A549 (cell line): ENCODE results near the gene MMS19. TPM values are rescaled to one million over a fixed set of nuclear protein-coding genes. Genes with fewer than 3 reads are reported as not detected.

ENCODE experiments used
- ATAC-seq, 2 experiments: fragments of 200-7000 bp in 1 of 2; fragments of >200 bp in 1 of 2; cut with Nextera tagmentation in 1 of 2; cut with Tn5 transposase in 1 of 2; 3 replicates each; pipeline versions ENCODE4 v1.8.0 to v1.9.1; 2018 to 2020; ENCODE audit warnings: mild to moderate bottlenecking in 1 of 2, moderate library complexity in 1 of 2
- CTCF ChIA-PET: fragments of 300-600 bp; sonication (Branson Sonifier 250); formaldehyde crosslinking; extraction: SDS; loops from one replicate; lab custom pipeline; 2021; ENCODE audit warnings: antibody characterized with exemption, inconsistent platforms; lab: Yijun Ruan, JAX
- POLR2A ChIA-PET: fragments of 350-600 bp; formaldehyde crosslinking; extraction: SDS; loops from one replicate; lab custom pipeline; 2021; ENCODE audit warnings: antibody characterized with exemption, inconsistent platforms; lab: Yijun Ruan, JAX
- DNase-seq, 2 experiments: peaks; one replicate each; pipeline versions ENCODE4 v3.0.0 to v3.0.0-alpha.2; 2011 to 2016; ENCODE audit warnings: low read depth in 1 of 2, low spot score in 1 of 2
- FAIRE-seq: peaks from 2 replicates; lab custom pipeline; 2011; peaks lifted over from hg19 to GRCh38; lab: Jason Lieb, UNC
- H3K27ac ChIP-seq, 2 experiments: fragments of >200 bp; sonication (Bioruptor Twin); formaldehyde crosslinking; 3 replicates each; pipeline ENCODE4 v1.5.1; 2016 to 2017
- H3K4me1 ChIP-seq: fragments of >200 bp; sonication (Bioruptor Twin); formaldehyde crosslinking; 3 replicates; pipeline ENCODE4 v1.6.1; 2016
- H3K4me2 ChIP-seq: fragments of >200 bp; sonication (Bioruptor Twin); formaldehyde crosslinking; 3 replicates; pipeline ENCODE4 v1.6.1; 2016
- H3K4me3 ChIP-seq: fragments of >200 bp; sonication (Bioruptor Twin); formaldehyde crosslinking; 3 replicates; pipeline ENCODE4 v1.5.1; 2016
- H3K9me3 ChIP-seq: fragments of >200 bp; sonication (Bioruptor Twin); formaldehyde crosslinking; 3 replicates; pipeline ENCODE4 v1.6.1; 2016
- BHLHE40 ChIP-seq: IDR thresholded peaks from 2 replicates; pipeline ENCODE4 v1.6.1; 2012; ENCODE audit warnings: low read depth, low read length, inconsistent platforms
- CHD2 ChIP-seq: fragments of 150-350 bp; IDR thresholded peaks from 2 replicates; pipeline ENCODE4 v1.6.1; 2014; ENCODE audit warnings: low read length; ENCODE audit not compliant: partially characterized antibody
- EHMT2 ChIP-seq: fragments of 200-600 bp; sonication (generic); IDR thresholded peaks from 2 replicates; pipeline ENCODE4 v1.6.1; 2016; ENCODE audit warnings: antibody characterized with exemption, low read depth, mild to moderate bottlenecking, moderate library complexity
- EP300 ChIP-seq, 2 experiments: fragments of >200 bp; sonication (Bioruptor Twin); formaldehyde crosslinking; IDR thresholded peaks; 2 replicates in 1 of 2; 3 replicates in 1 of 2; pipeline ENCODE4 v1.6.1; 2016 to 2017
- ESRRA ChIP-seq: fragments of 150-350 bp; IDR thresholded peaks from 2 replicates; pipeline ENCODE4 v1.6.1; 2014; ENCODE audit warnings: mild to moderate bottlenecking, low read length, borderline replicate concordance
- FOSL2 ChIP-seq, 2 experiments: fragments of 450-650 bp in 1 of 2; fragments of >200 bp in 1 of 2; sonication (Bioruptor Twin) in 1 of 2; formaldehyde crosslinking; IDR thresholded peaks; 2 replicates each; pipeline versions ENCODE4 v1.5.0 to v1.6.1; 2016 to 2020; ENCODE audit warnings: mild to moderate bottlenecking in 1 of 2, moderate library complexity in 1 of 2
- HOXA7 ChIP-seq: fragments of 250-450 bp; sonication (Bioruptor Pico); IDR thresholded peaks from 2 replicates; pipeline ENCODE4 v1.5.0; 2020; ENCODE audit warnings: mild to moderate bottlenecking, moderate library complexity
- HOXB13 ChIP-seq: fragments of 250-450 bp; sonication (Bioruptor Pico); IDR thresholded peaks from 2 replicates; pipeline ENCODE4 v1.5.0; 2020; ENCODE audit warnings: low read depth, mild to moderate bottlenecking, moderate library complexity
- JUN ChIP-seq, 2 experiments: fragments of >200 bp; sonication (Bioruptor Twin); formaldehyde crosslinking; IDR thresholded peaks; 2 replicates in 1 of 2; 3 replicates in 1 of 2; pipeline ENCODE4 v1.6.1; 2016 to 2017
- JUNB ChIP-seq: fragments of >200 bp; sonication (Bioruptor Twin); formaldehyde crosslinking; IDR thresholded peaks from 2 replicates; pipeline ENCODE4 v1.6.1; 2016
- KDM5A ChIP-seq: fragments of 200-600 bp; sonication (generic); IDR thresholded peaks from 2 replicates; pipeline ENCODE4 v1.6.1; 2016; ENCODE audit warnings: antibody characterized with exemption, mild to moderate bottlenecking
- MAFK ChIP-seq: fragments of 450-650 bp; IDR thresholded peaks from 2 replicates; pipeline ENCODE4 v1.6.1; 2014; ENCODE audit not compliant: partially characterized antibody
- MAZ ChIP-seq: fragments of 150-350 bp; IDR thresholded peaks from 2 replicates; pipeline ENCODE4 v1.6.1; 2014; ENCODE audit warnings: antibody characterized with exemption, low read depth, low read length, borderline replicate concordance
- NFE2L2 ChIP-seq: fragments of 150-350 bp; conservative IDR thresholded peaks from 2 replicates; pipeline ENCODE4 v1.6.1; 2014; ENCODE audit warnings: low read length
- POLR2A ChIP-seq: IDR thresholded peaks from 2 replicates; pipeline ENCODE4 v1.6.1; 2012; ENCODE audit warnings: mild to moderate bottlenecking, low read length
- POLR2AphosphoS2 ChIP-seq: conservative IDR thresholded peaks from 2 replicates; pipeline ENCODE4 v1.6.1; 2012; ENCODE audit warnings: low read length, improper control_type of control experiment, inconsistent platforms
- RNF2 ChIP-seq: fragments of 200-600 bp; sonication (generic); IDR thresholded peaks from 2 replicates; pipeline ENCODE4 v1.6.1; 2016; ENCODE audit warnings: low read depth, mild to moderate bottlenecking, antibody characterized with exemption, moderate library complexity, borderline replicate concordance
- SREBF2 ChIP-seq: fragments of 450-650 bp; IDR thresholded peaks from 2 replicates; pipeline ENCODE4 v1.6.1; 2014; ENCODE audit warnings: mild to moderate bottlenecking, moderate library complexity
- TP53 ChIP-seq: fragments of 250-450 bp; sonication (Bioruptor Pico); IDR thresholded peaks from 2 replicates; pipeline ENCODE4 v1.5.0; 2021; ENCODE audit warnings: mild to moderate bottlenecking, moderate library complexity
- ZC3H11A ChIP-seq: fragments of 450-650 bp; IDR thresholded peaks from 2 replicates; pipeline ENCODE4 v1.6.1; 2014; ENCODE audit warnings: antibody characterized with exemption, mild to moderate bottlenecking
- ZFP36 ChIP-seq: fragments of 450-650 bp; IDR thresholded peaks from 2 replicates; pipeline ENCODE4 v1.6.1; 2014; ENCODE audit warnings: borderline replicate concordance; ENCODE audit not compliant: partially characterized antibody
- ZSCAN20 ChIP-seq: fragments of 250-450 bp; sonication (Bioruptor Pico); IDR thresholded peaks from 2 replicates; pipeline ENCODE4 v1.8.0; 2022; ENCODE audit warnings: mild to moderate bottlenecking, moderate library complexity
- WGBS: methylation state at CpG from one replicate; pipeline ENCODE4 v1.1.6; 2017; ENCODE audit errors: missing lambda C conversion rate; 5-methylcytosine and 5-hydroxymethylcytosine counted together
- polyA plus RNA-seq, 4 experiments: library from polyadenylated mRNA; depleted of rRNA in 3 of 4; stranded (reverse); fragments of >200 nt; fragmentation: RNase III in 1 of 4; extraction: RNeasy Plus Mini Kit Qiagen cat#74134 plus additional on column Dnase treatment in 1 of 4; gene quantifications; 2 replicates in 3 of 4; 3 replicates in 1 of 4; pipeline ENCODE4 v1.2.3, GENCODE V29; 2011 to 2017
- TF ChIP-seq, protein P1 (sequence below): IDR thresholded peaks from 2 replicates; pipeline ENCODE4 v1.6.1; 2012

Gene MMS19
- polyA plus RNA-seq, 2 of the 4 experiments (the other 2 are of a cell fraction): 60.6 to 65.6 TPM

DNA sequence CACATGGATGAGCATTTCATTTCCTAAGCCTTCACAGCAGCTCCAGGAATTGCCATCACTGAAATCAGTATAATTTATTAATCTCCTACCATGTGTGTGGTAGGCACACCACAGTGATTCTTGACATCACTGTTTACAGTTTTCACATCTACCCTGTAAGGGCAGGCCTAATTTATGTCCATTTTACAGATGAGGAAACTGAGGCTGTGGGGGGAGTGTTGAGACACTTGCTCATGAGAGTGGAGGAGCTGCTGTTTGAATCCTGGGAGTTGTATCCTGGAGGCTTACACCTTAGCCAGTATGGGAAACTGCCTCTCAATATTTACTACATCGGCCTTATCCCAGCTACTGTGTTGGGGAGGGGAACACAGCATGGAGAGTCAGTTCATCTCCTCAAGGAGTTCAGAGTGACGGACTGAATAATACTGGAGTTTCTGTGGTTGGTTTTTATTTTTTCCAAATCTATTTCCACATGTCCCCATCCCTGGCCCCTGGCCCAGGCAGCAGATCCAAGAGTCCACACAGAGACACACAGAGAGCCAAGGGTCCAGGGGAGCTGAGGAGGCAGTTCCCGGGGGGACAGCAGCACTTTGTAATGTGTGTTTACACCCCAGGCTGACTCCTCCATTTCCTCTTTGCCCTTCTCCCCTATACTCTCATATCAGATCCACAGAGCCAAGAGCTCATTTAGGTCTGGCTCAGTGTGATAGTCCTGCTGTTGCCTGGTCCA is 13.7 kb upstream of the MMS19 start:
- FAIRE-seq: no peak
- no peak for DNase-seq
- no peaks in the 10 kb centered on the region for H3K9me3 ChIP-seq
- H3K4me1 ChIP-seq: peaks cover 7% of the 10 kb centered on the region; the same call in 2 of the 3 replicates
- TF ChIP-seq JUN (IDR thresholded peaks at IDR 0.05) (no peak), ZC3H11A (no peak), POLR2AphosphoS2 (no peak), JUNB (no peak), EHMT2 (no peak), RNF2 (no peak), HOXA7 (CRISPR knock-in tag) (no peak), SREBF2 (no peak)
- TF ChIP-seq, all 56 proteins: peak for 0
- ChIA-PET POLR2A (interaction anchor here (0.8 kb wide), 1 partner anchor 13 kb away, joined by 3 read pairs; the partner anchor contains the start of gene UBTD1), CTCF (interaction anchor here (1.0 to 4.5 kb wide), 7 partner anchors 10 to 101 kb away, joined by 3 to 14 read pairs (median 4); partner anchors contain the start of gene ANKRD2)
- no peak for ATAC-seq
- H3K27ac ChIP-seq: no peak overlapping the region
- no peak overlapping the region for H3K4me3 ChIP-seq
- H3K4me2 ChIP-seq: no peak overlapping the region
- 83% methylated on average over 3 of the region's 3 CpGs for WGBS

DNA sequence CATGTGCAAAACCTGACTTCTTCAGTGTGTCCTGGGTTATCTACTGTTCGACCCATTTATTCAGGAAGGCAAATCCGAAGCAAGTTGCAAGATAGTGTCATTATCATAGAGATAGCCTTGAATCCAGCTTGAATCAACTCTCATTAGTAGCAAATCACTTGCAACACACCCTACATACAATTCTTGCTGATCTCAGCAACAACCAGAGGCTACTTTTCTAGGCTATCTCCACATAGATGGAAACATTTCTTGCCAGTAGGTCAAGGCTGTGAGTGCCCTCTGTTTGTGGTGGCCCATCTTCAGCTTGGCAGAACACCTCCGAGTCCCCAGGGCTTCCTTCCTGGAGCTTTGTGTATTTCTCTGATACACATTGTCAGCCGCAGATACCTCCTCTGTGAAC is 12.5 kb upstream of the MMS19 start:
- Histone ChIP-seq H3K4me3 (no peak overlapping the region), H3K4me2 (no peak overlapping the region), H3K9me3 (no peaks in the 10 kb centered on the region), H3K4me1 (peaks cover 6% of the 10 kb centered on the region; the same call in 2 of the 3 replicates), H3K27ac (no peak overlapping the region)
- CTCF ChIA-PET: interaction anchor here (1.1 to 2.2 kb wide), 4 partner anchors 11 to 47 kb away, joined by 3 to 8 read pairs (median 6); no protein-coding TSS in a partner anchor
- WGBS: 81% methylated on average over 4 of the region's 4 CpGs
- POLR2A ChIA-PET: no interaction called here
- TF ChIP-seq SREBF2 (no peak), MAZ (no peak), CHD2 (no peak), NFE2L2 (no peak), JUNB (no peak), MAFK (peak; percentile 73)
- ATAC-seq (no peak), DNase-seq (no peak), FAIRE-seq (no peak)

GRCh38 chr10:97509120-97509680 is 11.0 kb upstream of the MMS19 start:
- TF ChIP-seq HOXB13 (CRISPR knock-in tag): no peak
- TF ChIP-seq FOSL2 (IDR thresholded peaks at IDR 0.05): no peak
- no peak for TF ChIP-seq FOSL2 (CRISPR knock-in tag; IDR thresholded peaks at IDR 0.05)
- TF ChIP-seq EP300 (IDR thresholded peaks at IDR 0.05): no peak
- no peak for TF ChIP-seq CHD2
- TF ChIP-seq, protein P1, sequence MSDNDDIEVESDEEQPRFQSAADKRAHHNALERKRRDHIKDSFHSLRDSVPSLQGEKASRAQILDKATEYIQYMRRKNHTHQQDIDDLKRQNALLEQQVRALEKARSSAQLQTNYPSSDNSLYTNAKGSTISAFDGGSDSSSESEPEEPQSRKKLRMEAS: no peak
- TF ChIP-seq ZSCAN20: no peak
- no peak for TF ChIP-seq JUN (IDR thresholded peaks at IDR 0.05)
- no peak for TF ChIP-seq BHLHE40
- no peak for TF ChIP-seq HOXA7 (CRISPR knock-in tag)
- no peak for TF ChIP-seq ESRRA
- TF ChIP-seq ZFP36: no peak
- TF ChIP-seq TP53 (CRISPR knock-in tag): no peak
- TF ChIP-seq RNF2: no peak
- TF ChIP-seq EHMT2: no peak
- no peak for TF ChIP-seq POLR2A
- TF ChIP-seq JUNB: no peak
- TF ChIP-seq KDM5A: no peak
- TF ChIP-seq, all 56 proteins: peak for 0
- H3K4me1 ChIP-seq: no peaks in the 10 kb centered on the region
- H3K4me3 ChIP-seq: no peak overlapping the region
- no peaks in the 10 kb centered on the region for H3K9me3 ChIP-seq
- ATAC-seq (no peak), FAIRE-seq (no peak), DNase-seq (no peak)
- no peak overlapping the region for H3K27ac ChIP-seq
- WGBS: 92% methylated on average over 8 of the region's 8 CpGs
- CTCF ChIA-PET: interaction anchor here (0.6 to 2.2 kb wide), 6 partner anchors 12 to 46 kb away, joined by 3 to 8 read pairs (median 4); no protein-coding TSS in a partner anchor
- H3K4me2 ChIP-seq: no peak overlapping the region
- POLR2A ChIA-PET: no interaction called here
